ENCODE results near the gene KRTAP9-7.
"Not testable (repeated sequence)": the region's sequence is repeated elsewhere in the genome, so short reads cannot be mapped to it uniquely, and the experiment has no call there.

KRTAP9-7 gene, protein sequence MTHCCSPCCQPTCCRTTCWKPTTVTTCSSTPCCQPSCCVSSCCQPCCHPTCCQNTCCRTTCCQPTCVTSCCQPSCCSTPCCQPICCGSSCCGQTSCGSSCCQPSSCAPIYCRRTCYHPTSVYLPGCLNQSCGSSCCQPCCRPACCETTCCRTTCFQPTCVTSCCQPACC

GRCh38 chr17:41275648-41276190 lies at the start of gene KRTAP9-7:
Gene KRTAP9-7 (plus strand): TSS chr17:41275698. CDS start chr17:41275698, 0 bp downstream.
- CTCF ChIA-PET = interaction anchor here (1.9 kb wide), 1 partner anchor 10 kb away, joined by 4 read pairs; no protein-coding TSS in a partner anchor
- POLR2A ChIA-PET; H3K4me3 ChIP-seq (ENCODE audit: low read depth, low read length); DNase-seq (ENCODE audit: low read depth, low spot score): not testable (repeated sequence)

DNA sequence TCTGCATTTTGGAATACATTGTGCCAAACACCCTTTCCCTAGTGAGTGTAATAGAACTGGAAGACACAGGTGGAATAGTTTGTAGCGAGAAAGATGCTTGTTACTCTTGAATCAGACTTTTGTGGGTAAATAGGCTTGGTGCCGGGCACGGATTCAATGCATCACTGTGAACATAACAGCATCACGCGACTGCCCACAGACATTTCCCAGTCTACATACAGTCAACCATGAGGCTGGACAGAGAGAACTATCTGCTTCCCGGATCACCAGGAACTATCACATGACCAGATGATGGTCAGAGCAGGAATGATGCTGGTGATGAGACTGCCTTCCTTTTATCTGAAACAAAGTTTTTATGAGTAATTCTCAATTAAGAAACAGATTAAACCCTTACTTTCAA lies 49.4 kb upstream of the KRTAP9-7 start:
- TF ChIP-seq, protein P1, sequence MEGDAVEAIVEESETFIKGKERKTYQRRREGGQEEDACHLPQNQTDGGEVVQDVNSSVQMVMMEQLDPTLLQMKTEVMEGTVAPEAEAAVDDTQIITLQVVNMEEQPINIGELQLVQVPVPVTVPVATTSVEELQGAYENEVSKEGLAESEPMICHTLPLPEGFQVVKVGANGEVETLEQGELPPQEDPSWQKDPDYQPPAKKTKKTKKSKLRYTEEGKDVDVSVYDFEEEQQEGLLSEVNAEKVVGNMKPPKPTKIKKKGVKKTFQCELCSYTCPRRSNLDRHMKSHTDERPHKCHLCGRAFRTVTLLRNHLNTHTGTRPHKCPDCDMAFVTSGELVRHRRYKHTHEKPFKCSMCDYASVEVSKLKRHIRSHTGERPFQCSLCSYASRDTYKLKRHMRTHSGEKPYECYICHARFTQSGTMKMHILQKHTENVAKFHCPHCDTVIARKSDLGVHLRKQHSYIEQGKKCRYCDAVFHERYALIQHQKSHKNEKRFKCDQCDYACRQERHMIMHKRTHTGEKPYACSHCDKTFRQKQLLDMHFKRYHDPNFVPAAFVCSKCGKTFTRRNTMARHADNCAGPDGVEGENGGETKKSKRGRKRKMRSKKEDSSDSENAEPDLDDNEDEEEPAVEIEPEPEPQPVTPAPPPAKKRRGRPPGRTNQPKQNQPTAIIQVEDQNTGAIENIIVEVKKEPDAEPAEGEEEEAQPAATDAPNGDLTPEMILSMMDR (IDR thresholded peaks at IDR 0.05; ENCODE audit: insufficient read depth, low read length, missing control alignments) = no peak
- DNase-seq (ENCODE audit: low read depth, low spot score) = no peak
- H3K4me3 ChIP-seq (ENCODE audit: low read depth, low read length) = no peak overlapping the region
- CTCF ChIA-PET = no interaction called here
- POLR2A ChIA-PET = no interaction called here

- POLR2A ChIA-PET; CTCF ChIA-PET; H3K4me3 ChIP-seq (ENCODE audit: low read depth, low read length); DNase-seq (ENCODE audit: low read depth, low spot score): not testable (repeated sequence)
These were observed 48.9 kb upstream of the KRTAP9-7 start, which contains the start of gene KRTAP9-2 for GRCh38 chr17:41226598-41227095. Gene KRTAP9-2 (plus strand): TSS chr17:41226648. CDS start chr17:41226655, 7 bp downstream.

DNA sequence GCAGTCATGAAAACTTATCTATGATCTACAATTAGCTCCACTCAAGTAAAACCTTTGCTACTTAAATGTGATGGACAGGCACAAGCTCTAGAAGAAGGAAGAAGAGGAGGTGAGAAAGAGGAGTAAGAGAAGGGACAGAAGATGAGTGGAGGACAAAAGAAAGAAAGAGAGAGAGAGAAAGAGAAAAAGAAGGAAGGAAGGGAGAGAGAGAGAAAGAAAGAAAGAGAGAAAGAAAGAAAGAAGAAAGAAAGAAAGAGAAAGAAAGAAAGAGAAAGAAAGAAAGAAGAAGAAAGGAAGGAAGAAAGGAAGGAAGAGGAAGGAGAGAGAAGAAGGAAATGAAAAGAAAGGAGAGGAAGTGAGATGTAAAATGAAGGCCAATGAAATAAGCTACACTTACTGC lies 45.4 kb upstream of the KRTAP9-7 start:
- no peak overlapping the region for H3K4me3 ChIP-seq (ENCODE audit: low read depth, low read length)
- TF ChIP-seq, protein P1 (IDR thresholded peaks at IDR 0.05; ENCODE audit: insufficient read depth, low read length, missing control alignments) = no peak
- ChIA-PET POLR2A (no interaction called here), CTCF (no interaction called here)
- DNase-seq (ENCODE audit: low read depth, low spot score) = no peak

GRCh38 chr17:41231731-41232130 lies 43.8 kb upstream of the KRTAP9-7 start:
- ChIA-PET CTCF (no interaction called here), POLR2A (no interaction called here)
- H3K4me3 ChIP-seq (ENCODE audit: low read depth, low read length) = no peak overlapping the region
- DNase-seq (ENCODE audit: low read depth, low spot score) = no peak
- TF ChIP-seq, protein P1 (IDR thresholded peaks at IDR 0.05; ENCODE audit: insufficient read depth, low read length, missing control alignments) = no peak

GRCh38 chr17:41232399-41233105 lies 42.9 kb upstream of the KRTAP9-7 start, which contains the start of gene KRTAP9-3:
Gene KRTAP9-3 (plus strand): TSS chr17:41232449. CDS start chr17:41232502, 53 bp downstream.
- CTCF ChIA-PET; POLR2A ChIA-PET; H3K4me3 ChIP-seq (ENCODE audit: low read depth, low read length); DNase-seq (ENCODE audit: low read depth, low spot score): not testable (repeated sequence)

- H3K4me3 ChIP-seq (ENCODE audit: low read depth, low read length); POLR2A ChIA-PET: not testable (repeated sequence)
These were observed 38.4 kb upstream of the KRTAP9-7 start for GRCh38 chr17:41237116-41237515.

DNA sequence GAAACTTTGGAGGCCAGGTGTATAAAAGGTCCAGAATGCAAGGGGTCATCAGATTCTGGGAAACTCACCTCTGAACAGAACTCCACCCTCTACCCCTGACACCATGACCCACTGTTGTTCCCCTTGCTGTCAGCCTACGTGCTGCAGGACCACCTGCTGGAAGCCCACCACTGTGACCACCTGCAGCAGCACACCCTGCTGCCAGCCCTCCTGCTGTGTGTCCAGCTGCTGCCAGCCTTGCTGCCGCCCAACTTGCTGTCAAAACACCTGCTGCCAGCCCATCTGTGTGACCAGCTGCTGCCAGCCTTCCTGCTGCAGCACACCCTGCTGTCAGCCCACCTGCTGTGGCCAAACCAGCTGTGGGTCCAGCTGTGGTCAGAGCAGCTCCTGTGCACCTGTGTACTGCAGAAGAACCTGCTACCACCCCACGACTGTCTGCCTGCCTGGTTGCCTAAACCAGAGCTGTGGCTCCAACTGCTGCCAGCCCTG lies 37.5 kb upstream of the KRTAP9-7 start, which contains the start of gene KRTAP9-8:
TSS of gene KRTAP9-8 (plus strand) at position 51 of the 489 bp plus-strand sequence. CDS start at position 104, 53 bp downstream.
- DNase-seq (ENCODE audit: low read depth, low spot score); H3K4me3 ChIP-seq (ENCODE audit: low read depth, low read length); POLR2A ChIA-PET; CTCF ChIA-PET: not testable (repeated sequence)

More at GRCh38 chr17:41237116-41237515, 38.4 kb upstream of the KRTAP9-7 start:
- CTCF ChIA-PET; DNase-seq (ENCODE audit: low read depth, low spot score): not testable (repeated sequence)

DNA sequence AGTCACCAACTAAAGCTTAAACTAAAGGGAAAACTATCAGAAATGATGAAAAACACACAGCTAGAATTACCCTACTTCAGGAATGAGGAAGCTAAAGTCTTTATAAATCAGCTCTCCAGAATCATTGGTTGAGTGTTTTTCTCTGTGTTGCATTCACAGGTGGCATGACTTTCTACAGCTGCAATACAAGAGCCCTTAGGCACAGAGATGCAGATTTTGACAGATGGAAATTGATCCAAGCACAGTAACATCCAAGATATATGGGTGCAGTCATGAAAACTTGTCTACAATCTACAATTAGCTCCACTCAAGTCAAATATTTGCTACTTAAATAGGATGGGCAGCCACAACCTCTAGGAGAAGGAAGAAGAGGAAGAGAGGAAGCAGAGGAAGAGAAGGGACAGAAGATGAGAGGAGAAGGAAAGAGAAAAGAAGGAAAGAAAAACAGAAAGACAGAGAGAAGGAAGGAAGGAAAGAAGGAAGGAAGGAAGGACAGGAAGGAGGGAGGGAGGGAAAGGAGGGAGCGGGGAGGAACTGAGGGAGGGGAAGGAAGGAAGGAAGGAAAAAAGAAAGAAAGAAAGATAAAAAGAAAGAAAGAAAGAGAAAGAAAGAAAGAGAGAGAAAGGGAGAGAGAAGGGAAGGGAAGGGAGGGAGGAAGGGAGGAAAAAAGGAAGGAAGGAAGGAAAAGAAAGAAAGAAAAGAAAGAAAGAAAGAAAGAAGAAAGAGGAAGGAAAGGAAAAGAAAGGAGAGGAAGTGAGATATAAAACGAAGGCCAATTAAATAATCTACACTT lies 28.3 kb upstream of the KRTAP9-7 start:
- H3K4me3 ChIP-seq (ENCODE audit: low read depth, low read length); DNase-seq (ENCODE audit: low read depth, low spot score); POLR2A ChIA-PET; CTCF ChIA-PET: not testable (repeated sequence)

GRCh38 chr17:41249637-41250240 lies 25.8 kb upstream of the KRTAP9-7 start, which contains the start of gene KRTAP9-4:
Gene KRTAP9-4 (plus strand): TSS chr17:41249687. CDS start chr17:41249721, 34 bp downstream.
- H3K4me3 ChIP-seq (ENCODE audit: low read depth, low read length); POLR2A ChIA-PET; DNase-seq (ENCODE audit: low read depth, low spot score); CTCF ChIA-PET: not testable (repeated sequence)

All from AG04449 (cell line).